ENCODE data around the gene TMEM61.
A peak's percentile ranks its signal among the peaks of the same experiment; 100 is the strongest.
"Not testable (repeated sequence)": the region's sequence is repeated elsewhere in the genome, so short reads cannot be mapped to it uniquely, and the experiment has no call there.

Gene TMEM61

DNA sequence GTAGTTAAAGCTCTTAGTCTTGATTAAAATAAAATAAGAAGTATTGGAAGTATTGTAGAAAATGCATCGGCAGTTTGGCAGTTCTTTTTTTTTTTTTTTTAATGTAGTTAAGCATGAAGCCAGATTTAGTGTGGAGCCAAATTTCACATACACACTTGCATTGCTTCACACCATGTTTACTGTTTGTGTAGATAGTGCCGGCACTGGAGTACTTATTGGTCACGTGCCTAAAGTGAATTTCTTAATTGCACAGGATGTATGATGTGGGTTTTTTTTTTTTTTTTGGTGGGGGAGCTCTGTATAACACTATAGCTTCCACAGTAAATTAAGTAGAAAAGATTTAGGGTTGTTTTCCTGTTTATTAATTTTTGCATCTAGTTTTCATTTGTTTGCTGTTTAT is 21.2 kb upstream of the TMEM61 start:
- DNase-seq (ENCODE audit: low read depth in 2 of 2), result peak in 1 of 2 donors; percentile 62
- TF ChIP-seq, protein P1, sequence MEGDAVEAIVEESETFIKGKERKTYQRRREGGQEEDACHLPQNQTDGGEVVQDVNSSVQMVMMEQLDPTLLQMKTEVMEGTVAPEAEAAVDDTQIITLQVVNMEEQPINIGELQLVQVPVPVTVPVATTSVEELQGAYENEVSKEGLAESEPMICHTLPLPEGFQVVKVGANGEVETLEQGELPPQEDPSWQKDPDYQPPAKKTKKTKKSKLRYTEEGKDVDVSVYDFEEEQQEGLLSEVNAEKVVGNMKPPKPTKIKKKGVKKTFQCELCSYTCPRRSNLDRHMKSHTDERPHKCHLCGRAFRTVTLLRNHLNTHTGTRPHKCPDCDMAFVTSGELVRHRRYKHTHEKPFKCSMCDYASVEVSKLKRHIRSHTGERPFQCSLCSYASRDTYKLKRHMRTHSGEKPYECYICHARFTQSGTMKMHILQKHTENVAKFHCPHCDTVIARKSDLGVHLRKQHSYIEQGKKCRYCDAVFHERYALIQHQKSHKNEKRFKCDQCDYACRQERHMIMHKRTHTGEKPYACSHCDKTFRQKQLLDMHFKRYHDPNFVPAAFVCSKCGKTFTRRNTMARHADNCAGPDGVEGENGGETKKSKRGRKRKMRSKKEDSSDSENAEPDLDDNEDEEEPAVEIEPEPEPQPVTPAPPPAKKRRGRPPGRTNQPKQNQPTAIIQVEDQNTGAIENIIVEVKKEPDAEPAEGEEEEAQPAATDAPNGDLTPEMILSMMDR (IDR thresholded peaks at IDR 0.05; ENCODE audit: low read depth, low read length), result no peak
- H3K4me3 ChIP-seq (replicated peaks in 1 of 2; ENCODE audit: low read depth in 2 of 2, low read length in 2 of 2), result no peak overlapping the region

DNA sequence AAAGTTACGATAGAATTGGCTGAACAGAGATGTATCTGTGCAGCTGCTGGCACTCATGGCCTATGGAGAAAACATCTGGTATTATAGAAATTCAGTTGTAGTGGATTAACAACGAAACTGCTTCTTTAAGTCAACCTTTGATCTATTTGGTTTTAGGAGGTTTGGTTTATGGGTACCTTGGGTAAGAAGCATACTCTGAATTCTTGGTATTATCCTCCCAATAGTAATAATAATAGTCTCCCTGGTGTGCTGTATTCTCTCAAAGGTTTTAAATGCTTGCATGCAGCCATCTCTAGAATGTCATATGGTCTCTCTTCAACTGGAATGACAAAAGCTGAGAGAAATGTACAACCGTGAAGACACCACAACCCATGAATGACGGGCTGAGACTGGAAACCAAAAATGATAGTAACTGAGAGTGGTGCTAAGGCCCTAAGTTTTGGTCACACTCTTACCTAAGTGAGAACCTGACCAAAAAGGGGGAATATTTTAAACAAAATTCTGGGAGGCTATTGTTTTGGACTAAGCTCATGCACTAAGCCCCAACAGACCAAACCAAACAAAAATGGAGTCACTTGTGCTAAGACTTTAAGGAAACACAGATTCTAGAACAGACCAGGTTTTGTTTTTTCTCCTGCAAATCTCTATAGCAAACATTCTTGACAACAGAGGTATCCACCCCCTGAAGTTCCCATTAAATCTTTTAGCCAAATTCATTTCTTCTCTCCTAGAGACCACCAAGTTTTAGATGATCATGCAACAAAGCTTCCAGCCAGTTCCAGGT is 17.6 kb upstream of the TMEM61 start:
- no peak for DNase-seq (ENCODE audit: low read depth in 2 of 2)
- H3K4me3 ChIP-seq (replicated peaks in 1 of 2; ENCODE audit: low read depth in 2 of 2, low read length in 2 of 2), result no peak overlapping the region
- TF ChIP-seq, protein P1 (IDR thresholded peaks at IDR 0.05; ENCODE audit: low read depth, low read length), result no peak

DNA sequence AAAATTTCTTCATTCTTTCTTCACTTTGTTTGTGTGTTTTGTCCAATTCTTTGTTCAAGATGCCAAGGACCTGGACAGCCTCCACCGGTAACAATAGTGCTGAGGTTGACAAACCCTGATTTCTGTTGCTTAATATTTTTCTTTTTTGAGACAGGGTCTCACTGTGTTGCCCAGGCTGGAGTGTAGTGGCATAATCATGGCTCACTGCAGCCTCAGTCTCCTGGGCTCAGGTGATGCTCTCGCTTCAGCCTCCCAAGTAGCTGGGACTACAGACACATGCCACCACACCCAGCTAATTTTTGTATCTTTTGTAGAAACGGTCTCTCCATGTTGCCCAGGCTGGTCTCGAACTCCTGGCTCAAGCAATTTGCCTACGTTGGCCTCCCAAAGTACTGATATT is 16.6 kb upstream of the TMEM61 start:
- DNase-seq (ENCODE audit: low read depth in 2 of 2); H3K4me3 ChIP-seq (replicated peaks in 1 of 2; ENCODE audit: low read depth in 2 of 2, low read length in 2 of 2): not testable (repeated sequence)

DNA sequence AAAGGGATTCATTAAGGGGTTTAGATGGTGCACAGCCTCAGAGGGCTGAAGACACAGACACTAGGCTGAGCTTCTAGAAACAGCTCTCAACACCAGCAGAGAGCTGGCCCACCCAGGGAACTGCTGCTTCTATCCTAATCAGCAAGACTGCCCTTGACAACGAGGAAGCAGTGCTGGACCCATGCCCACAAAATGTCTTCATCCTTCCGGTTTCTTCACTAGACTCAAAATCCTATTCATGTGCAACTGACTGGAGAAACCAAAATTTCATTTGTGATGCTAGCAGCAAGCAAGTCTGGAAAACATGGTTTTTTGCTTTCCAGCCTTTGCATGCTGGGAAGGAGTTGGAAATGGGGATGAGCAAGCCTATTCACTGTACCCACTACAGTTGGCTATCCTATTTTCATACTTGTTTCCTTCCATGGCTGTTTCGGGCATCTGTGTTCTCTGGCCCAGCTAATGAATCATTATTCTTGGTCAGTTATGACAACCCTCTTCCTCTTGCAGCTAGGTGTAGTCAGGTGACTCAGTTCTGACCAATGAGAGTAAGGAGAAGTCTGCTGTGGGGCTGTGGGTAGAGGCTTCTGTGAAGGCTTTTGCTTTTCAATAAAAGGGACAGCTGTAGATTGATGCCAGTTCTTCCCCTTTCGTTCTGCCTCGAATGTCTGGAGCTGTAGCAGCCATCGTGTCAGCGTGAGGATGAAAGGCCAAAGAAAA is 14.6 kb upstream of the TMEM61 start:
- DNase-seq (ENCODE audit: low read depth in 2 of 2), result peak; percentile 81 to 89
- H3K4me3 ChIP-seq (replicated peaks in 1 of 2; ENCODE audit: low read depth in 2 of 2, low read length in 2 of 2), result no peak overlapping the region
- TF ChIP-seq, protein P1 (IDR thresholded peaks at IDR 0.05; ENCODE audit: low read depth, low read length), result no peak

DNA sequence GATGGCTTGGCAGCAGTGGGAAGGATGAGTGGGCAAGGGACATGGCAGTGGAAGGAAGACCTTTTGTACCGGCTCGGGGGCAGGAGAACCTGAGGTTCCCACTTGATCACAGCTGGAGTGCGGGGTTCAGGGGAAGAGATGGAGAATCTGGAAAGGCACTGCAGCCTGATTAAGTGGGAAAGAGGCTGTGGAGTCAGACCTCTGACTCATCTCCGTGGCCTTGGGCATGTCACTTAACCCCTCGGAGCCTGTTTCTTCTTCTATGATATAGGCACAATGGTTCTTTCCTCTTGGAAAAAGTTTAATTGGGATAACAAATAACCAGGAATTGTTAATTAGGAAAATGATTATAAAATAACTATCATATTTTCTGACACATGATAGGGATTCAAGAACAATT is 13.1 kb upstream of the TMEM61 start:
- H3K4me3 ChIP-seq (replicated peaks in 1 of 2; ENCODE audit: low read depth in 2 of 2, low read length in 2 of 2), result no peak overlapping the region
- DNase-seq (ENCODE audit: low read depth in 2 of 2), result no peak
- TF ChIP-seq, protein P1 (IDR thresholded peaks at IDR 0.05; ENCODE audit: low read depth, low read length), result no peak

DNA sequence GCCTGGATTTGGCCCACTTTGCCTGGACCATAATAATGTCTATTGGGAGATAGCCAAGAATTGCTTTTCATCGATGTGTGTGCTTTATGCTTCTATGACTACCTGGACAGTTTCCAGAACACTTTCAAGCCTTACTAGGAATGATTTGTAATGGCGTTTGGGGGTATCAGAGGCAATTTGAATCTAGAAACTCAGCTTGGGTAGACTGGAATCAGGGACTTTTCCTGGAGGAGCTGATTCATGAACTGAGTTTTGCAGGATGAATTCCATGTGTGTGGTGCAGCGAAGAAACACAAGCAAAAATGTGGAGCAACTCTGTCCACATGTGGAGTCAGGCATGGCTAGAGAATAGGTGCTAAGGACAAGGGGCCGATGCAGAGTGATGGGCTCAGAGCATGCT is 11.9 kb upstream of the TMEM61 start:
- no peak overlapping the region for H3K4me3 ChIP-seq (replicated peaks in 1 of 2; ENCODE audit: low read depth in 2 of 2, low read length in 2 of 2)
- DNase-seq (ENCODE audit: low read depth in 2 of 2), result no peak
- TF ChIP-seq, protein P1 (IDR thresholded peaks at IDR 0.05; ENCODE audit: low read depth, low read length), result no peak

DNA sequence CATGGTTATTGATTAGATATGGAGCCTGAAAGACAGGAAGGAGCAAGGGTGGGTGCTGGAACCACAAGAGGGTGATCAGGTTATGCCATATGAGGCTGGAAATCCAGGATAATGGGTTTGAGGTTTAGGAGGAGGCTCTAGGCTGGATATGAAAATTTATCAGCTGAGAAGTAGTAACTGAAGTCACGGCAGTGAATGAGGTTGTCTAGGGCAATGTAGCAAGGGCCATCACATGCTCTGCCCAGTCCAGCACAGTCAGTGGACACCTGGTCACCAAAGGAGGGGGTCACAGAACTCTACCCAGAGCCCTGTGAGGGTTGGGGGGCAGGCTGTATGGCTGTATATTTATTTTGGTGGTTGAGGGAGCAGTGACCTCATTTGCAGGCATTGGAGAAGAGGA is 10.5 kb upstream of the TMEM61 start:
- TF ChIP-seq, protein P1 (IDR thresholded peaks at IDR 0.05; ENCODE audit: low read depth, low read length), result no peak
- no peak overlapping the region for H3K4me3 ChIP-seq (replicated peaks in 1 of 2; ENCODE audit: low read depth in 2 of 2, low read length in 2 of 2)
- no peak for DNase-seq (ENCODE audit: low read depth in 2 of 2)
